K562 treated with DMSO at 1 percent for 4 hours (cell line): ENCODE measurements around the gene CREB3L1. TPM values are rescaled to one million over a fixed set of nuclear protein-coding genes. Genes with fewer than 3 reads are reported as not detected.

Experiments
- total RNA-seq: library from RNA; unstranded; fragments of 300-600 nt; gene quantifications from 2 replicates; pipeline ENCODE4 v1.2.3, GENCODE V29; 2022; ENCODE audit not compliant: insufficient read depth

The CREB3L1 gene, protein sequence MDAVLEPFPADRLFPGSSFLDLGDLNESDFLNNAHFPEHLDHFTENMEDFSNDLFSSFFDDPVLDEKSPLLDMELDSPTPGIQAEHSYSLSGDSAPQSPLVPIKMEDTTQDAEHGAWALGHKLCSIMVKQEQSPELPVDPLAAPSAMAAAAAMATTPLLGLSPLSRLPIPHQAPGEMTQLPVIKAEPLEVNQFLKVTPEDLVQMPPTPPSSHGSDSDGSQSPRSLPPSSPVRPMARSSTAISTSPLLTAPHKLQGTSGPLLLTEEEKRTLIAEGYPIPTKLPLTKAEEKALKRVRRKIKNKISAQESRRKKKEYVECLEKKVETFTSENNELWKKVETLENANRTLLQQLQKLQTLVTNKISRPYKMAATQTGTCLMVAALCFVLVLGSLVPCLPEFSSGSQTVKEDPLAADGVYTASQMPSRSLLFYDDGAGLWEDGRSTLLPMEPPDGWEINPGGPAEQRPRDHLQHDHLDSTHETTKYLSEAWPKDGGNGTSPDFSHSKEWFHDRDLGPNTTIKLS
- total RNA-seq: 18.0 and 23.3 TPM in 2 replicates

DNA sequence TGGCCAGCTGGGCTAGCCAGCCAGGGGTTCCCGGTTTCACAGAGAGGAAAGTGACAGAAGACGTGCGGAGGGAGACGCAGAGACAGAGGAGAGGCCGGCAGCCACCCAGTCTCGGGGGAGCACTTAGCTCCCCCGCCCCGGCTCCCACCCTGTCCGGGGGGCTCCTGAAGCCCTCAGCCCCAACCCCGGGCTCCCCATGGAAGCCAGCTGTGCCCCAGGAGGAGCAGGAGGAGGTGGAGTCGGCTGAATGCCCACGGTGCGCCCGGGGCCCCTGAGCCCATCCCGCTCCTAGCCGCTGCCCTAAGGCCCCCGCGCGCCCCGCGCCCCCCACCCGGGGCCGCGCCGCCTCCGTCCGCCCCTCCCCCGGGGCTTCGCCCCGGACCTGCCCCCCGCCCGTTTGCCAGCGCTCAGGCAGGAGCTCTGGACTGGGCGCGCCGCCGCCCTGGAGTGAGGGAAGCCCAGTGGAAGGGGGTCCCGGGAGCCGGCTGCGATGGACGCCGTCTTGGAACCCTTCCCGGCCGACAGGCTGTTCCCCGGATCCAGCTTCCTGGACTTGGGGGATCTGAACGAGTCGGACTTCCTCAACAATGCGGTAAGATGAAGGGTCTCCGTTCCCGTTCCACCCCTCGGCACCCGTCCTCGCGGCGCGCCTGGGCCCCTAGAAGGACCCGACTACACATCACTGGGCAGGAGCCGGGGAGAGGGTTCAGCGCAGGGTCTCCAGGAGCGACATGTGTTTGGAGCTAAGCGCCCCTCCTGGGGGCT lies at the start of gene CREB3L1:
CREB3L1 (plus strand) TSS at position 41 of the 765 bp plus-strand sequence; CDS start at position 491, 450 bp downstream.

DNA sequence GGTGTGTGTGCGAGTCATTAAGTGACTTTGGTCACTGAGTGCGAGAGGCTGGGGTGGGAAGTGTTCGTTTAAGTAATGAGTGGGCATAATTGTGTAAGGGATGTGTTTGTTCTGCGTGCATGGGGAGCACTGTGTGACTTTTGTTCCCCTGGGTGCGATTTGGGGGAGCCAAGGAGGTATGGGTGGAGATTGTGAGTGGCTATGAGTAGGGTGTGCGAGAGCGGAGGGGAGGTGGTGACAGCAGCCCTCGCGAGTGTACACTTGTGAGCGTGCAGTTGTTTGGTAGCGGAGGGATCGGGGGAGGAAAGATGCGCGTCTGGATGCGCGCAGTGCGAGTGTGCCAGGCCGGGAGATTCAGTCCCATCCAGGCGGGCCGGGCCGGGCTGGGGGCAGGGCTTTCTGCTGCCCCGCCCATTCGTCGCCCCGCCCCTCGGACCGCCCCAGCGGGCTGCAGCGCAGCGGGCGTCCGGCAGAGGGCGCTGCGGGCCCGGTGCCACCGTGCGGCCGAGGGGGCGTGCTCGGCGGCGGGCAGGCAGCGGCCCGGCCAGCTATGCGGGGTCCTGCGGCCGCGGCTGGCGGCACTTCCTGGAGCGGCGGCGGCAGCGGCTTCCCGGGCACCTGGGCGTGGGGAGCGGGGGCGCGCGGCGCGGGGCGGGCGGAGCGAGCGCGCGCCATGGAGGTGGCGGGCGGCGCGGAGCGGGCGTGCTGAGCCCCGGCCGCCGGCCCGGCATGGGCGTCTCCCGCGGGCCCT lies 69.6 kb downstream of the CREB3L1 start, which contains the start of gene DGKZ:
DGKZ (plus strand) TSS at position 578 of the 751 bp plus-strand sequence. CDS start 197 bp downstream, outside the sequence.

Other genes with a start within 250 kb of the CREB3L1 start
- 15.8 and 19.3 TPM in 2 replicates for gene PHF21A, start 156.2 kb upstream of the CREB3L1 start, total RNA-seq
- gene DGKZ, start 69.8 kb downstream of the CREB3L1 start, total RNA-seq: 80.3 and 94.2 TPM in 2 replicates
- gene MDK, start 104.0 kb downstream of the CREB3L1 start, total RNA-seq: 206 and 291 TPM in 2 replicates
- gene CHRM4, start 114.1 kb downstream of the CREB3L1 start, total RNA-seq: 0.45 TPM in 1 of 2 replicates, not detected in the other